Activated T-cell treated with anti-CD3 and anti-CD28 coated beads for 1 hour (primary cell): ENCODE results near the gene MRPL28.
"Not testable (repeated sequence)": the region's sequence is repeated elsewhere in the genome, so short reads cannot be mapped to it uniquely, and the experiment has no call there.

Experiments used
- DNase-seq: peaks from one replicate; pipeline ENCODE4 v3.0.0-alpha.2; 2020; ENCODE audit warnings: low read depth

MRPL28 gene

DNA sequence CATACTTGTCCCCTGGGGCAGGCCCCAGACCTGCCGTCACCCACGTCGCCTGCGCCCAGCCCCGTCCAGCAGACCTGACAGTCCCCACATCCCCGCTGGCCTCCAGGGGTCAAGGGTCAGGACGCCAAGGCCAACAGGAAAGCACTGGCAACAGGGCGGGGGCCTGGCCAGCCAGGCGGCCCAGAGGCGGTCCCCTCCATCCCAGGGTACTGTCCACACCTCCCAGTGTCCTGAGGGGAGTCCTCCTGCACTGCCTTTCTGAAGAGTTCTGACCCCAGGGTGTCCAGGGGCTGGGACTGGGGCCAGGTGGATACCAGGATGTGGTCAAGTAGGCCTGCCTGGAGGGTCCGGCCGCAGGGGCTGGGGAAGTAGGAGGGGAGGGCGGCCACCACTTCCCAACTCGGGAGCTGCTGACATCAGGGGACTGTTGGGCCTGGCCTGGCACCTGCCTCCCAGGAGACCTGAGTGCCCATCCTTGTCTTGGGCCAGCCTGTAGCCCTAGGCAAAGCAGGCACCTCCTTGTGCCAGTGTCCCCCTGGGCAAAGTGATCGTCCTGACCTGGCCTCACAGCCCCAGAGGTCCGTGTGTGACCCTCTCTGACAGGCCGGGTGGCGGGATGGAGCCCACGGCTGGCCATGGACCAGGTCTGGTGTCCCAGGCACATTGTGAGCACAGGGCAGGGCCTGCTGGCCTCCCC lies 11.1 kb downstream of the MRPL28 start:
- DNase-seq: no peak

DNA sequence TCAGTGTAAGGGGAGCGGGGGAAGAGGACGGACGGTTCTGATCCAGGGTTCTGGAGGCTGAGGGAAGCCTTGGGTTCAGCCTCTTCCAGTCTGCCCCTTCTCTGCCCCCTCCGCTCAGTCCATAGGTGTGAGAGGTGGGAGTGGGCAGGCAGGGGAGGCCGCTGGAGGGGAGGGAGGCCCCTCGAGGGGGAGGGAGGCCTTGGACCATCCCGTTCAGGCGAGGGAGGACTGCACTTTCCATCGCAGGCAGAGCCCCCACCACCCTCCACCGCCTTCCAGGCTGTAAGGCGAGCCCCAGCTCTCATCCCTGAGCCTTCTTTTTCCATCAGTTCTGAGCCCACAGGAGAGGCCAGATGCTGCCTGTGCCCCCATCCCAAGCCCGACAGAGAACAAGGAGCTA lies 13.6 kb downstream of the MRPL28 start:
- DNase-seq: no peak

DNA sequence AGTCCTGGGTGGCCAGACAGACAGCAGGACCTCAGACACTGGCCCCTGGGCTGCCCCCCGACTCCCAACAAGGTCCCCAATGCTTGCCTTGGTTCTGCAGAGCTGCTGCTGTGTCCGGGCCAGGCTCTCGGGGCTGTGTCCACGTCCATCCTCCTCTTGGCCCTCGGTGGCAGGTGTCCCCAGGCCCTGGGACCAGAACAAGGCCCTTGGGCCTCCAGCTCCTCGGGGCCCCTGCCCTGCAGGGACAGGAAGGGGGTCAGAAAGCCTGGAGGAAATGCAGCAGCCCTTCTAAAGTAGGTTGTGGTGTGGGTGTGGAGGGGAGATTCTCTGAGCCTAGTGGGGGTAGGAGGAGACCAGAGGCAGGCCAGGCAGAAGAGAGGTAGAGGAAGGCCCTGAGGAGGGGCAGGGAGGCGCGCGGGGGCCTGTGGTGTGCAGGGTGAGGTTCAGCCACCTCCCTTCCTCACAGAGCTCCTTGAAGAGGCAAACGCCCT lies 15.3 kb downstream of the MRPL28 start:
- DNase-seq: peak; percentile 43

DNA sequence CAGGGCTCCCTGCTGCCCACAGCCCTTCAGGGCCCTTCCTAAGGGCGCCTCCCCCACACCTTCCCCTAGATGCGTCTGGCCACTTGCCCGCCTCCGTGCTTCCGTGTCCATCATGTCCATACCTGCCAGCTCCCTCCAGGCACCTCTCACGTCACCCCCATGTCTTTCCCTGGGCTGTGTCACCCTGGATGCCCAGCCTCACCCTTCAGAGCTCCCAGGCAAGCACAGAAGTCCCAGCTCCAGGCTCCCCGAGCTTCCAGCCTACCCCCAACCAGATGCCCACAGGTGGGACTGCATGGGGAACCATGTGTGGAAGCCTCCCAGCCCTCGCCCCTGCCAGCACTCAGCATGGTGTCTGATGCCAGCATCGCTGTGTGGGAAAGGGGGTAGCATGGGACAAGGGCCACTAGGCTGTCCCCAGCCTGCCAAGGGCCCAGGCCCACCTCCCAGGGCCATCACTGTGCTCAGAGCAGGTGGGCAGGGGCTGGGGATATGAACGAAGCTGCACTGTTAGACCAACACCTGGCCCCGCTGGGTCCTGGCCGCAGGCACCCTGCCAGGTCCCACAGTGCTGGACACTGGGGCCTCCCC lies 16.0 kb downstream of the MRPL28 start:
- no peak for DNase-seq

DNA sequence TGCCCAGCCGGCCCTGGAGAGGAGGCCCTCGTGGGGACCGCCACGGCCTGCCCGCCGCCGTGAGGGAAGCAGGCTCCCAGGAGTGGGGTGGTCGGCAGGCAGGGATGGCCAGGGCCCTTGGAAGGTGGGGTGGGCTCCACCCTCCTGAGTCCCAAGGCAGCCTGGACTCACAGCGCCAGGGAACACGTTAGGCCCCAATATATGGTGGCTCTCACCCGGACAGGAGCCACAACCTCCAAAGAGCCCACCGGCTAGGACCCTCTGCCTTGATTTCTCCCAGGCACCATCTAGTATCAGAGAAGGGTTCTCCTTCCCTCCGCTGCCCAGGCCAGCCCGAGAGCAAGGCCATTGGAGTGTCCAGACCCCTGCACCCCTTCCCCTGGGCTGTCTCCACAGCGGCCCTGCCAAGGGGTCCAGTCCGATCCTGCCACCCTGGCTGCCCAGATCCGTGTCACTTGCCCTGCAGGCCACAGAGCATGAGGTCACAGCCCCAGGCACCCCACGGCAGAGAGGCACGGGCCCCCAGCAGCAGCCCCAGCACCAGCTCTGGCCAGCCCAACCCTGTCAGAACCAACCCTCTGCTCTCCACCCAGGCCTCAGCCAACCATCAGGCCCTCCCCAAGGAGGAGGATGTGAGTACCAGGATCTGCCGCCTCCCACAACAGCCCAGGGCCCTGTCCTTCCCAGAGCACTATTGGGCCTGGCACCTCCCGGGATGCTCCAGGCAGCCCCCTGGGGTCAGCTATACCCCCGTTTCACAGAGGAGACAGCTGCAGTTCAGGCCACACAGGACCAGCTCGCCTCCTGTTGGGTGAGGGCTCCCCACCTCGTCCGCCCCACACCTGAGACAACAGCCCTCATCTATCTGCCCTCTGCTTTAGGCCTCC lies 16.7 kb downstream of the MRPL28 start:
- DNase-seq: no peak

DNA sequence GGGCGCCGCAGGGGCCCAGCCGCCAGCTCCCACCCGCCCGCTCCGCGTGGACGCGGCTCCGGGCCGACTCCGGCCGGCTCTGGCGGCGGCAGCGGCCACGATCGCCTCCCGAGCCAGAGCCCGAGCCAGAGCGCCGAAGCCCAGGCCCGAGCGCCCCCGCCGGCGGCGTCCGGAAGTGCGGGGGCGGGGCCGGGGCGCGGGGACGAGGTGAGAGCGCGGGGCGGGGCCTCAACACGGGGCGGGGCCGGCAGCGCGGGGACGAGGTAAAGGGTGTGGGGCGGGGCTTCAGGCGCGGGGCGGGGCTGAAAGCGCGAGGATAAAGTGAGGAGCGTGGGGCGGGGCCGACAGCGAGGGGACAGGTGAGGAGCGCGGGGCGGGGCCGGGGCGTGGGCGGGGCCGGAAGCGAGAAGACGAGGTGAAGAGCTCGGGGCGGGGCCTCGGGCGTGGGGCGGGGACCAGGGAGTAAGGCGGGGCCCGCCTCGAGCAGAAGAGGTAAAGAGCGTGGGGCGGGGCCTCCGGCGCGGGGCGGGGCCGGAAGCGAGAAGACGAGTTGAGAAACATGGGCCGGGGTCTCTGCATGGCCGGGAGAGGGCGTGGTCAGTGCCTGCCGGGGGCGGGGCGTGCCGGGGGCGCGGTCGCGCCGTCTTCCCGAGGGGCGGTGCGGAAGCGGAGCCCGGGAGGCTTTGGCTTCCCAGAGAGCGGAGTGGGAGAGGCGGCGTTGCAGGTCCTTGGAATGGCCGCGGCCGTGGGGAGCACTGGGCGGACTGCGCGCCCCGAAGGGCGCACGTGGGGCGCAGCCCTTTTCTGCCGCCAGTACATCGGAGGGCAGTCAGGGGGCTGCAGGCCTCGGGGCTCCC lies 17.6 kb downstream of the MRPL28 start, which contains the start of gene AXIN1:
Gene AXIN1, minus strand, starts transcription at position 177 of the 857 bp plus-strand sequence. CDS start 5,698 bp downstream, outside the sequence.
- peak; percentile 100 for DNase-seq

DNA sequence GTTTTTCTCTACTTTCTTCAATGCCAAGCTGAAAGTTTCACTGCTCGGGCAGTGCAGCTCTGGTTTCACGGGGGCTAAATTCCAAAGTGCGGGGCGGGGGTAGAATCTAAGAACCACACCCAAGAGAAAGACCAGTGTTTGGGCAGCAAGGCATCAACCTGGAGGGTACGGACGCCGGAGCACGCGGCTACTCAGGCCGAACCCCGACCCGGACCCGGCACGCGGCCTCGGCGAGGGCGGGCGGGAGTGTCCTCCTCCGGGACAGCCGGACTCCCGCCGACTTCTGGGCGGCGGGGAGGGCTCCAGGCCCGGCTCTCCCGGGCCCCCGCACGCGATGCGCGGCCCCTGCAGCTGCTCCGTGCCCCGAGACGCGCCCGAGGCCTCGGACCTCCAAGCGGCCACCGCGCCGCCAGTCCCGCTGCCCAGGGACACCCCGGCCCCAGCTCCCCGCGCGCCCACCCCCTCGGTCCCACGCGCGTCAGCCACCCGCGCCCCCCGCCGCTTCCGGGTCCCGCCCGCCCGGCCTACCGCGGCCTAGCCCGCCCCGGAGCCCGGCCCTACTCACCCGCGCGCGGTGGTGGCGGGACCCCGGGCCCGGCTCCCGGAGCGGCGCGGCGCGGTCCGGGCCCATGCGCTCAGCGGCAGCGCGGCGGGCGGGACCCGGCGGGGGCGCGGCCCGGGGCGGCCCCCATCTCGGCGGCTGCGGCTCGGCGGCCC lies 18.4 kb downstream of the MRPL28 start:
- DNase-seq: no peak

DNA sequence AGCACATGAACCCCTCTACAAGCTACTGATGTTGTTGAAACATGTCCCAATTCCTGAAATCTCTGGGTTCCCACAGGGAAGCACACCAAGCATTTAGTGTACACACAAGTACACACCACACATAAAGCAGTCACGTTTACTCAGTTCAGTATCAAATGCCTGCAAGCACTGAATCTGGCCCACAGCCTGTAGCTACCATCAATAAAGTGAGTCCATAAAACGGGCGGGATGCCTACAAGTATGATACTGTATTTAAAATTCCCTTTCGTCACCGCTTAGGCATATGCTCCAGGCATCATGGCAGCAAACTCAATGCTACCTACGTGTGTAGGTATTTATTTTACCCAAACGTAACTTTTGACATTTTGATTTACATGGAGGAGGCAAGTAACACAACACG lies 20.1 kb downstream of the MRPL28 start:
- DNase-seq: no peak

DNA sequence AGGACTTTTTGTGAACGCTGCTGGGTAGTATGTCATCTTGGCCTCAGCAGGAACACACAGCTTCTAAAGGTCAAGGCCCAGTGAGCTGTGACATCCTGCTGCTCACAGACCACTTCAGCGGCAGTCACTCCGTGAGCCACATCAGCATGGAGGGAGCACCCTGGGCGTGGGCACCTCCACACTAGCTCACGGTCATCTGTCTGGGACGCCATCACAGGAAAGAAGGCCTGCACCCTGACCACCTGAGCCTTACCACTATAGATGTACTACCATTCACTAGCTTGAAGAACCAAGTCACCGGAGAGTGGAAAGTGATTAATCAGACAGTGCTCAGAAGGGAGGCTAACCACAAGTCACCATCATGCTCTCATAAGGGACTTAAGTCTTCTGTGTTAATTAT lies 21.1 kb downstream of the MRPL28 start:
- no peak for DNase-seq

DNA sequence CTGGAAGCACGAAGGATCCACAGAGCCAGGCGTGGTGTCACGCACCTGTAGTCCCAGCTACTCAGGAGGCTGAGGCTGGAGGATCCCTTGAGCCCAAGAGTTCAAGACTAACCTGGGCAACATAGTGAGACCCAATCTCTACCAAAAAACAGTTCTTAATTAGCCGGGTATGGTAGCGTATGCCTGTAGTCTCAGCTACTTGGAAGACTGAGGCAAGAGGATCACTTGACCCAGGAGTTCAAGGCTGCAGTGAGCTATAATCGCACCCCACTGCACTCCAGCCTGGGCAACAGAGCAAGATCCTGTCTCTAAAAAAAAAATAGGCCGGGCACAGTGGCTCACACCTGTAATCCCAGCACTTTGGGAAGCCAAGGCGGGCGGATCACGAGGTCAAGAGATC lies 21.8 kb downstream of the MRPL28 start:
- DNase-seq: not testable (repeated sequence)

DNA sequence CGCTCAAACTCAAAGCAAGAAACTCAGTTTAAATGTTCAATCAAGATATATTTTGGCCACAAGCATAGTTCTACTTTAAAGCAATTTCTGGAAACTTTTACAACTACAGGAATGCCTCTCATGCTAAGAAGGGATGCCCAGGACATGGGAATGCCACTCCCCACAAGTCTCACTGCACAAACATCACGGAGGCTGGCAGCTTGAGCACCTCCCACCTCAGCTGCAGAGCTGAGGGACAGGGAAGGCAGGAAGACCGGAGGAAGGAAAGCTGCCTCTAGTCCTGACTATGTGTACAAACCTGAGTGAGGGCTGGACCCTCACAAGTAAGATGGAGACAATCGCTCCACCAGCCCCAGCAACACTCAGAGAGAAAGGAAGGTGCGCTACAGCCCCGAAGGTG lies 23.1 kb downstream of the MRPL28 start:
- no peak for DNase-seq

DNA sequence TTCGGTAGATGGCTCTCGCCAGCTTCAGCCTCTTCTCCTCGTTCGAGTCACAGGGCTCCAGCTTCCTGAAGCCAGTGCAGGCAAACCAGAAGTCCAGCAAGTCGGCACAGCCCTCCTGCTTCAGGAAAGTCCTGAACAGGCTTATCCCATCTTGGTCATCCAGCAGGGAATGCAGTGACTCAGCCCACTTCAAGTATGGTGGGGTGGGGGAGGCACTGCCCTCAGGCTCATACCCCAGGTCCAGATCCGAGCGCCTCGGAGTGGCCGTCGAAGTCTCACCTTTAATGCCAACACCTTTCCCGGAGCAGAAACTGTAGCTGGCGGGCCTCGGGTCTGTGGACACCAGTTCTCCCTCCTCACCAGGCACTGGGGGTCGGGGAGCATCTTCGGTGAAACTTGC lies 23.8 kb downstream of the MRPL28 start:
- DNase-seq: no peak

DNA sequence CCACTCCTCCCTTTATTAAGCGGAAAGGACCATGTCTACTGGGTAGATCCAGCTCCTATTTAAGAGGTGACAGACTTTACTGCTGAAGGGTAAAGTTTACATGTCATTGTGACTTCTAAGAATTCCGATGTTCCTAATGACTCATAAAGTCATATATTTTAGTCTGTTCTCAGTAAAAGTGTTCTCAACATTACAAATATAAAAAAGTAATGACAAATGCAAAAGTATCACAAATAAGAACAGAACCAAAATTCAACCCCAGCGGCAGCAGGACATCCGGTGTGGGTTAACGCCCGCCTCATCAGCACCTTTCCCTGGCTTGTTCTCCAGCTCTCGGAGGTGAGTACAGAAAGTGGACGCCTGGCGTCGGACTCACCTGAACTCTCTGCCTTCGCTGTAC lies 24.6 kb downstream of the MRPL28 start:
- DNase-seq: no peak

DNA sequence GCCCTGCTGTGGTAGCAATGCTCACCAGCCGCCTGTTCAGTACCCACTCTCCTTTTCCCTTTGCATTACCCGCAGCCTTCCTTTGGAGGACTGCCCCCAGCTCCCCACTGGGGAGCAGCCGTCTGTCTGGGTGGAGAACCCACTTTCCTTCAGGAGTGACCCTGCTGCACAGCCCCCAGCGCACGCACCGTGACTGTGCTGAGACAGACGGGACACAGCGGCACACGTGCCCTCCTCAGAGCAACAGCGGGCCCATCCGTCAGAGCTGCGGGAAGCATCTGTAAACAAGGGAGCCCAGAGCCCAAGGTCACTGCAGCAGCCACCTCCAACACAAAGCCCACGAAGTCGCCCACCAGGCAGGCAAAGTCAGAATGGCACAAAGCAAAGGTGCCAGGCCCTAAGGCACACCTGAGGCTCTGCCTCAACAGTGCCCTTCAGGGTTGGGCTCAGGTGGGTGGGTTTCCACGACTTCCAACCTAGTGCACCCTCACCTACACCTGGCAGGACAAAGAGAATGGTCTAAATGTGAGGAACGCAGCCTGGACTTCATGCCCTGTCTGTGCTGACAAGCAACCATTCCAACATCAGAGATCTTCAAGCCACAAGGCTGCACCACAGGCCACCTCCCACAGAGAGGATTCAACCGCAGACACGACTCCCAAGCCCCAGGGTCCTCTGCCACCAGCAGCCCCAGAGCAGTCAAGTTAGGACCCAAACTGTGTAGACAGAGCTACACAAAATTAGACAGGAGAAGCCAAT lies 27.7 kb downstream of the MRPL28 start:
- no peak for DNase-seq

DNA sequence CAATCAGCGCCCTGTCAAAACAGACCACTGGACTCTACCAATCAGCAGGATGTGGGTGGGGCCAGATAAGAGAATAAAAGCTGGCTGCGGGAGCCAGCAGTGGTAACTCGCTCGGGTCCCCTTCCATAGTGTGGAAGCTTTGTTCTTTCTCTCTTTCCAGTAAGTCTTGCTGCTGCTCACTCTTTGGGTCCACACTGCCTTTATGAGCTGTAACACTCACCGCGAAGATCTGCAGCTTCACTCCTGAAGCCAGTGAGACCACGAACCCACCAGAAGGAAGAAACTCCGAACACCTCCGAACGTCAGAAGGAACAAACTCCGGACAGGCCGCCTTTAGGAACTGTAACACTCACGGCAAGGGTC lies 28.4 kb downstream of the MRPL28 start:
- DNase-seq: not testable (repeated sequence)

DNA sequence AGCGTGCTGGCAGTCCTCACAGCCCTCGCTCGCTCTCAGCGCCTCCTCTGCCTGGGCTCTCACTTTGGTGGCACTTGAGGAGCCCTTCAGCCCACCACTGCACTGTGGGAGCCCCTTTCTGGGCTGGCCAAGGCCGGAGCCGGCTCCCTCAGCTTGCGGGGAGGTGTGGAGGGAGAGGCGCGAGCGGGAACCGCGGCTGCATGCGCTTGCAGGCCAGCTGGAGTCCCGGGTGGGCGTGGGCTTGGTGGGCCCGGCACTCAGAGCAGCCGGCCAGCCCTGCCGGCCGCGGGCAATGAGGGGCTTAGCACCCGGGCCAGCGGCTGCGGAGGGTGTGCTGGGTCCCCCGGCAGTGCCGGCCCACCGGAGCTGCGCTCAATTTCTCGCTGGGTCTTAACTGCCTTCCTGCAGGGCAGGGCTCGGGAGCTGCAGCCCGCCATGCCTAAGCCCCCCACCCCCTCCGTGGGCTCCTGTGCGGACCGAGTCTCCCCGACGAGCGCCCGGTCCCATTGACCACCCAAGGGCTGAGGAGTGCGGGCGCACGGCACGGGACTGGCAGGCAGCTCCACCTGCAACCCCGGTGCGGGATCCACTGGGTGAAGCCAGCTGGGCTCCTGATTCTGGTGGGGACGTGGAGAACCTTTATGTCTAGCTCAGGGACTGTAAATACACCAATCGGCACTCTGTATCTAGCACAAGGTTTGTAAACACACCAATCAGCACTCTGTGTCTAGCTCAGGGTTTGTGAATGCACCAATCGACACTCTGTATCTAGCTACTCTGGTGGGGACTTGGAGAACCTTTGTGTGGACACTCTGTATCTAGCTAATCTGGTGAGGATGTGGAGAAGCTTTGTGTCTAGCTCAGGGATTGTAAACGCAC lies 29.0 kb downstream of the MRPL28 start:
- not testable (repeated sequence) for DNase-seq

DNA sequence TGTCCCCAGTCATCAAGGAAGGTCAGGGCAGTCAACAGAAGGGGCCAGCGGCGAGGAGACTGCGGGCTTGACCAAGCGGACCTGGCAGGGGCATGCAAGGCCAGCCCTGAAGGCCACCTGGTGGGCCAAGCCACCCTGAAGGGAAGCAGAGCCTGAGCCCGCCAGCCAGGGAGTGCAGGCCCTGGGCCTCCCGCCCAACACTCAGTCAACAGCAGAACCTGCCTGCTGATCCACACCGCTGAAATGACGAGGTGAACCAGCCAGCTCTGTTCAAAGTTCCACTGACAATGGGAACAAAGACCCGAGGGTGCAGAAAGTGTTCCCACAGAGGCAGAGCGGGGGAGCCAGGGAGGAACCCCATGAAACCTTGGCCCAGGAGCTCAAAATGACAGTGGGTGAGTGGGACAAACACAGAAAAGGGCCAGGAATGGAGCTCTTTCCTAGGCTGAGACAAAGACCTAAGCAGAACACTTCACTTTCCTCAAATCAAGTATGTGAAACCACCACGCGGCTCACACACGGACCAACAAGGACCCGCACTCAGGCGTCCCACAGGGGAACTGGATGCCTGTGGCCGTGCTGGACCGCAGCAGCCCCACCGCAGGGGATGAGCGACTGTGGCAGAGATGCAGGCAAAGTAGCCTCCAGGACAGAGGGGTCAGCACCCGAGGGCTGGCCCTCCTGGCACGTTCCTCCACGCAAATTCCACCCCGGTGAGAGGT lies 29.8 kb downstream of the MRPL28 start:
- DNase-seq: no peak

DNA sequence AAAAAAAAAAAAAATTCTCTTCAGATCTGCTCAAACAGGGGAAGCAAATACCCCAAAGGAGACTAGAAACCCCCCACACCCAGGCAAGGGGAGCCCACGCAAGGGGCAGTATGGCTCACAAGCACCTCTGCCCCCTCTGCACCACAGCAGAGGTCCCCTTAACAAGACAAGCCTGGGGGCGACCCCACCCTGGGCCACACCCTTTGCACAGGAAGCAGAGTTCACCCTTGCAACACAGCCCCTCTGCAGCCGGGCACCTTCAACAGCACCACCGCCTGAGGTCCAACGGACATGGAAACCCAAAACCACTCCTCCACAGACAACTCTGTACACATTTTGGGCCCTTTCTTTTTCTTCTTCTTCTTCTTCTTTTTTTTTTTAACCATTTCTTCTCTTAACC lies 30.7 kb downstream of the MRPL28 start:
- DNase-seq: no peak
